B cell (primary cell): ENCODE results near the gene TCAP. TPM values are rescaled to one million over a fixed set of nuclear protein-coding genes. Genes with fewer than 3 reads are reported as not detected.
A peak's percentile ranks its signal among the peaks of the same experiment; 100 is the strongest.

ENCODE experiments used
- ATAC-seq: fragments of 200-7000 bp; cut with Tn5 transposase; one replicate; pipeline ENCODE4 v1.10.0; 2021; ENCODE audit warnings: low read depth, mild to moderate bottlenecking, moderate number of reproducible peaks, moderate library complexity
- CTCF ChIA-PET: fragments of 350-600 bp; sonication (Branson Sonifier 250); formaldehyde crosslinking; loops from one replicate; lab custom pipeline; 2021; ENCODE audit warnings: antibody characterized with exemption, inconsistent platforms; lab: Charles Lee
- POLR2A ChIA-PET: fragments of 350-600 bp; sonication (Branson Sonifier 250); formaldehyde crosslinking; loops from one replicate; lab custom pipeline; 2021; ENCODE audit warnings: antibody characterized with exemption; lab: Charles Lee
- DNase-seq: peaks from one replicate; pipeline ENCODE4 v3.0.0; 2013
- H2AFZ ChIP-seq: 2 replicates; pipeline ENCODE4 v1.6.1; 2012; ENCODE audit warnings: mild to moderate bottlenecking, low read depth, low read length; ENCODE audit not compliant: insufficient read depth, poor library complexity, severe bottlenecking
- H3K27ac ChIP-seq, 2 donors: 1 replicate in 1 of 2; 2 replicates in 1 of 2; pipeline ENCODE4 v1.5.1; 2012 to 2013; ENCODE audit warnings: low read length in 2 of 2, mild to moderate bottlenecking in 2 of 2, moderate library complexity in 1 of 2
- H3K27me3 ChIP-seq, 4 experiments: fragments of 200-600 bp in 1 of 4; sonication (generic) in 1 of 4; replicated peaks in 1 of 4; 1 replicate in 2 of 4; 2 replicates in 2 of 4; pipeline versions ENCODE4 v1.6.1 to v1.7.0; 2013 to 2016; ENCODE audit warnings: low read length in 3 of 4, mild to moderate bottlenecking in 2 of 4, mixed read lengths in 1 of 4, moderate library complexity in 1 of 4; ENCODE audit not compliant: insufficient read depth in 4 of 4, control insufficient read depth in 3 of 4; ENCODE audit errors: control extremely low read depth in 1 of 4
- H3K36me3 ChIP-seq, 2 experiments: replicated peaks in 1 of 2; 1 replicate in 1 of 2; 2 replicates in 1 of 2; pipeline versions ENCODE4 v1.6.1 to v1.7.1; 2013; ENCODE audit warnings: low read length in 1 of 2; ENCODE audit not compliant: insufficient read depth in 2 of 2, control insufficient read depth in 1 of 2; ENCODE audit errors: control extremely low read depth in 1 of 2, extremely low read depth in 1 of 2
- H3K4me1 ChIP-seq, 2 donors: fragments of 200-600 bp in 1 of 2; sonication (generic) in 1 of 2; 1 replicate in 1 of 2; 2 replicates in 1 of 2; pipeline versions ENCODE4 v1.5.1 to v1.6.1; 2013 to 2017; ENCODE audit warnings: low read length in 2 of 2; ENCODE audit not compliant: control insufficient read depth in 2 of 2, insufficient read depth in 2 of 2
- H3K4me2 ChIP-seq: replicated peaks from 2 replicates; pipeline ENCODE3; 2012; ENCODE audit warnings: mild to moderate bottlenecking, low read depth, low read length; ENCODE audit not compliant: poor library complexity, severe bottlenecking
- H3K4me3 ChIP-seq, 5 experiments: fragments of 200-600 bp in 1 of 5; sonication (generic) in 1 of 5; 1 replicate in 3 of 5; 2 replicates in 2 of 5; pipeline versions ENCODE4 v1.5.1 to v1.7.0; 2011 to 2016; ENCODE audit warnings: low read length in 4 of 5, mild to moderate bottlenecking in 4 of 5, low read depth in 2 of 5, control low read depth in 1 of 5, moderate library complexity in 1 of 5; ENCODE audit not compliant: insufficient read depth in 1 of 5; ENCODE audit errors: control extremely low read depth in 1 of 5, extremely low read depth in 1 of 5
- H3K79me2 ChIP-seq: fragments of 200-600 bp; sonication (generic); one replicate; pipeline ENCODE4 v1.6.0; 2016; ENCODE audit warnings: low read length; ENCODE audit not compliant: control insufficient read depth, insufficient read depth
- H3K9ac ChIP-seq: fragments of 200-600 bp; sonication (generic); 2 replicates; pipeline ENCODE4 v1.6.1; 2017; ENCODE audit warnings: mild to moderate bottlenecking, low read length, moderate library complexity
- H3K9me3 ChIP-seq, 3 donors: one replicate each; pipeline versions ENCODE4 v1.6.1 to v1.7.1; 2013; ENCODE audit warnings: low read length in 2 of 3; ENCODE audit not compliant: control insufficient read depth in 2 of 3, insufficient read depth in 1 of 3; ENCODE audit errors: control extremely low read depth in 1 of 3
- H4K20me1 ChIP-seq: 2 replicates; pipeline ENCODE4 v1.6.0; 2012; ENCODE audit warnings: mild to moderate bottlenecking, low read length; ENCODE audit not compliant: insufficient read depth, control insufficient read depth, poor library complexity, severe bottlenecking
- H3K27ac Mint-ChIP-seq: one replicate; pipeline ENCODE4 v1.8.0; 2021; ENCODE audit warnings: mixed read lengths
- H3K27me3 Mint-ChIP-seq: one replicate; pipeline ENCODE4 v1.8.0; 2021; ENCODE audit warnings: mixed read lengths
- H3K4me1 Mint-ChIP-seq: one replicate; pipeline ENCODE4 v1.8.0; 2021; ENCODE audit warnings: mixed read lengths
- H3K4me3 Mint-ChIP-seq: one replicate; pipeline ENCODE4 v1.8.0; 2021; ENCODE audit warnings: mixed read lengths
- H3K9me3 Mint-ChIP-seq: one replicate; pipeline ENCODE4 v1.8.0; 2022; ENCODE audit warnings: mixed read lengths; ENCODE audit not compliant: insufficient read depth
- EZH2 ChIP-seq: IDR thresholded peaks from 2 replicates; pipeline ENCODE4 v1.6.1; 2012; ENCODE audit warnings: borderline replicate concordance, low read depth, mild to moderate bottlenecking, moderate library complexity, low read length; ENCODE audit not compliant: insufficient read depth, poor library complexity, severe bottlenecking
- WGBS: methylation state at CpG from one replicate; pipeline ENCODE4 v1.1.5; 2013; ENCODE audit warnings: missing lambda C conversion rate; ENCODE audit not compliant: insufficient coverage; 5-methylcytosine and 5-hydroxymethylcytosine counted together
- intact Hi-C: fragments of 100-400 bp; cut with micrococcal nuclease; formaldehyde crosslinking; loops from one replicate; pipeline ENCODE4 v1.10.0; 2022
- polyA plus RNA-seq: library from polyadenylated mRNA; depleted of rRNA; stranded (reverse); fragments of >200 nt; gene quantifications from 2 replicates; pipeline ENCODE4 v1.2.3, GENCODE V29; 2012
- total RNA-seq, 2 donors: library from RNA; stranded (reverse); fragments of 120-200 nt in 1 of 2; gene quantifications; 1 replicate in 1 of 2; 2 replicates in 1 of 2; pipeline versions ENCODE4 v1.2.3 to v1.2.4, GENCODE V29; 2013 to 2022
- TF ChIP-seq, protein P1 (sequence below): fragments of 200-600 bp; IDR thresholded peaks from one replicate; pipeline ENCODE4 v1.8.0; 2022; ENCODE audit warnings: antibody characterized with exemption, mild to moderate bottlenecking

The TCAP gene
- total and polyA plus RNA-seq, 2 donors (not counting 1 experiment from before 2014, with no cell fraction given) = 3.8 to 5.1 TPM

GRCh38 chr17:39634384-39634871 lies 30.7 kb upstream of the TCAP start:
- DNase-seq (peak; percentile 69), ATAC-seq (no peak)
- peaks cover 28 to 40% of the 10 kb centered on the region in 2 donors for H3K4me1 ChIP-seq
- intact Hi-C loops = no loop called here
- TF ChIP-seq, protein P1, sequence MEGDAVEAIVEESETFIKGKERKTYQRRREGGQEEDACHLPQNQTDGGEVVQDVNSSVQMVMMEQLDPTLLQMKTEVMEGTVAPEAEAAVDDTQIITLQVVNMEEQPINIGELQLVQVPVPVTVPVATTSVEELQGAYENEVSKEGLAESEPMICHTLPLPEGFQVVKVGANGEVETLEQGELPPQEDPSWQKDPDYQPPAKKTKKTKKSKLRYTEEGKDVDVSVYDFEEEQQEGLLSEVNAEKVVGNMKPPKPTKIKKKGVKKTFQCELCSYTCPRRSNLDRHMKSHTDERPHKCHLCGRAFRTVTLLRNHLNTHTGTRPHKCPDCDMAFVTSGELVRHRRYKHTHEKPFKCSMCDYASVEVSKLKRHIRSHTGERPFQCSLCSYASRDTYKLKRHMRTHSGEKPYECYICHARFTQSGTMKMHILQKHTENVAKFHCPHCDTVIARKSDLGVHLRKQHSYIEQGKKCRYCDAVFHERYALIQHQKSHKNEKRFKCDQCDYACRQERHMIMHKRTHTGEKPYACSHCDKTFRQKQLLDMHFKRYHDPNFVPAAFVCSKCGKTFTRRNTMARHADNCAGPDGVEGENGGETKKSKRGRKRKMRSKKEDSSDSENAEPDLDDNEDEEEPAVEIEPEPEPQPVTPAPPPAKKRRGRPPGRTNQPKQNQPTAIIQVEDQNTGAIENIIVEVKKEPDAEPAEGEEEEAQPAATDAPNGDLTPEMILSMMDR = peak; percentile 93
- no peak for TF ChIP-seq EZH2
- H3K79me2 ChIP-seq = peaks cover 54% of the 10 kb centered on the region
- H3K36me3 ChIP-seq = no peaks in the 10 kb centered on the region
- ChIA-PET CTCF (interaction anchor here (0.9 to 6.6 kb wide), 25 partner anchors 8 to 238 kb away, joined by 3 to 143 read pairs (median 5); partner anchors contain the start of genes MIEN1, PGAP3 and PNMT), POLR2A (interaction anchor here (1.8 kb wide), 1 partner anchor 11 kb away, joined by 3 read pairs; no protein-coding TSS in a partner anchor)
- no peak overlapping the region for H3K27ac ChIP-seq
- WGBS = 100% methylated on average over 1 of the region's 2 CpGs
- no peak overlapping the region for H3K4me2 ChIP-seq
- Mint-ChIP-seq H3K4me3 (no peak overlapping the region), H3K9me3 (no peaks in the 10 kb centered on the region), H3K27me3 (peaks cover 13% of the 10 kb centered on the region), H3K27ac (peak overlapping the region; percentile 15), H3K4me1 (peaks cover 40% of the 10 kb centered on the region)
- H4K20me1 ChIP-seq = peaks cover 14% of the 10 kb centered on the region
- no peak overlapping the region for H3K4me3 ChIP-seq
- peaks cover 0 to 15% (median 0%) of the 10 kb centered on the region in 4 experiments for H3K27me3 ChIP-seq
- H3K9me3 ChIP-seq = no peaks in the 10 kb centered on the region
- no peak overlapping the region for H3K9ac ChIP-seq
- H2AFZ ChIP-seq = no peak overlapping the region

- 86% methylated on average over 5 of the region's 8 CpGs for WGBS
- Histone ChIP-seq H3K27me3 (peaks cover 0 to 3% (median 0%) of the 10 kb centered on the region in 4 experiments), H3K36me3 (no peaks in the 10 kb centered on the region), H3K4me2 (peak overlapping the region; percentile 80), H4K20me1 (peaks cover 27% of the 10 kb centered on the region), H3K9me3 (no peaks in the 10 kb centered on the region), H3K4me3 (no peak overlapping the region), H3K4me1 (peaks cover 39 to 52% of the 10 kb centered on the region in 2 donors), H3K79me2 (peaks cover 67% of the 10 kb centered on the region), H2AFZ (no peak overlapping the region), H3K9ac (no peak overlapping the region), H3K27ac (peak overlapping the region in 1 of 2 donors; percentile 90)
- peaks cover 48% of the 10 kb centered on the region for H3K4me1 Mint-ChIP-seq
- DNase-seq = no peak
- peak overlapping the region; percentile 91 for H3K27ac Mint-ChIP-seq
- POLR2A ChIA-PET = interaction anchor here (1.8 kb wide), 1 partner anchor 12 kb away, joined by 3 read pairs; no protein-coding TSS in a partner anchor
- H3K27me3 Mint-ChIP-seq = peaks cover 10% of the 10 kb centered on the region
- ATAC-seq = no peak
- H3K9me3 Mint-ChIP-seq = no peaks in the 10 kb centered on the region
- TF ChIP-seq EZH2 = no peak
- TF ChIP-seq, protein P1 = no peak
- CTCF ChIA-PET = interaction anchor here (0.9 to 6.6 kb wide), 17 partner anchors 13 to 226 kb away, joined by 3 to 143 read pairs (median 5); partner anchors contain the start of genes MIEN1, PGAP3 and PNMT
- peak overlapping the region; percentile 95 for H3K4me3 Mint-ChIP-seq
- intact Hi-C loops = loop anchor here (5.0 kb wide), 2 partner anchors 117 to 347 kb away; partner anchors contain the start of gene PSMD3
Observed at GRCh38 chr17:39635614-39636176, 29.5 kb upstream of the TCAP start.
